GM12878 (cell line): ENCODE results near the gene AMPD2. TPM values are rescaled to one million over a fixed set of nuclear protein-coding genes. Genes with fewer than 3 reads are reported as not detected.

Experiments
- ATAC-seq: fragments of 200-7000 bp; cut with Tn5 transposase; 3 replicates; pipeline ENCODE4 v1.9.1; 2020; ENCODE audit warnings: mild to moderate bottlenecking, moderate library complexity
- BruUV-seq: library from RNA; stranded (reverse); fragments of 400-500 nt; replicated peaks from 2 replicates; lab custom pipeline; 2021; lab: Mats Ljungman, UMichigan
- CTCF ChIA-PET: fragments of 300-600 bp; sonication (Branson Sonifier 250); formaldehyde crosslinking; extraction: SDS; loops from one replicate; lab custom pipeline; 2021; ENCODE audit warnings: inconsistent platforms; lab: Yijun Ruan, JAX
- POLR2A ChIA-PET: fragments of 350-600 bp; formaldehyde crosslinking; extraction: SDS; loops from one replicate; lab custom pipeline; 2021; ENCODE audit warnings: inconsistent platforms; lab: Charles Lee
- RAD21 ChIA-PET: fragments of 300-600 bp; sonication (Branson Sonifier 250); formaldehyde crosslinking; loops from one replicate; lab custom pipeline; 2023; ENCODE audit warnings: antibody characterized with exemption; ENCODE audit not compliant: unreplicated experiment; lab: Charles Lee
- SMC1A ChIA-PET: fragments of 300-600 bp; sonication (Branson Sonifier 250); formaldehyde crosslinking; loops from one replicate; lab custom pipeline; 2023; ENCODE audit not compliant: unreplicated experiment, uncharacterized antibody; lab: Charles Lee
- DNase-seq: peaks from one replicate; pipeline ENCODE4 v3.0.0-alpha.2; 2011; ENCODE audit warnings: low read depth, low spot score
- FAIRE-seq: peaks from 3 replicates; lab custom pipeline; 2011; peaks lifted over from hg19 to GRCh38; lab: Jason Lieb, UNC
- H2AFZ ChIP-seq: 2 replicates; pipeline ENCODE4 v1.6.0; 2011; ENCODE audit warnings: low read depth, low read length, control low read depth; ENCODE audit not compliant: control insufficient read depth
- H3K27ac ChIP-seq: 2 replicates; pipeline ENCODE4 v1.5.1; 2011; ENCODE audit warnings: control low read depth; ENCODE audit not compliant: control insufficient read depth, insufficient read depth
- H3K27me3 ChIP-seq, 2 experiments: replicated peaks in 1 of 2; 2 replicates each; pipeline versions ENCODE4 v1.6.0 to v1.6.1; 2011; ENCODE audit warnings: low read length in 1 of 2; ENCODE audit not compliant: control insufficient read depth in 2 of 2, insufficient read depth in 2 of 2
- H3K36me3 ChIP-seq, 2 experiments: 2 replicates each; pipeline ENCODE4 v1.5.1; 2011; ENCODE audit warnings: low read length in 1 of 2; ENCODE audit not compliant: control insufficient read depth in 2 of 2, insufficient read depth in 2 of 2
- H3K4me1 ChIP-seq: 2 replicates; pipeline ENCODE4 v1.6.1; 2011; ENCODE audit warnings: mild to moderate bottlenecking, low read length, moderate library complexity, mixed read lengths; ENCODE audit not compliant: control insufficient read depth, insufficient read depth
- H3K4me2 ChIP-seq: 2 replicates; pipeline ENCODE4 v1.6.0; 2011; ENCODE audit warnings: control low read depth; ENCODE audit not compliant: control insufficient read depth, insufficient read depth
- H3K4me3 ChIP-seq: fragments of 200-600 bp; sonication (generic); 2 replicates; pipeline ENCODE4 v1.5.1; 2016
- H3K79me2 ChIP-seq: 2 replicates; pipeline ENCODE4 v1.6.0; 2011; ENCODE audit warnings: low read length; ENCODE audit not compliant: control insufficient read depth, insufficient read depth
- H3K9ac ChIP-seq: 2 replicates; pipeline ENCODE4 v1.8.0; 2011; ENCODE audit warnings: low read length, control low read depth, mixed read lengths; ENCODE audit not compliant: control insufficient read depth, insufficient read depth
- H3K9me3 ChIP-seq: replicated peaks from 3 replicates; pipeline ENCODE4 v1.5.1; 2011; ENCODE audit warnings: mild to moderate bottlenecking, low read length; ENCODE audit not compliant: control insufficient read depth, insufficient read depth
- H4K20me1 ChIP-seq: 2 replicates; pipeline ENCODE4 v1.6.0; 2011; ENCODE audit not compliant: control insufficient read depth, insufficient read depth
- CBX3 ChIP-seq: fragments of 200-600 bp; sonication (generic); IDR thresholded peaks from 2 replicates; pipeline ENCODE4 v1.6.1; 2016; ENCODE audit warnings: low read depth, borderline replicate concordance
- CEBPB ChIP-seq, 2 experiments: fragments of 150-350 bp in 1 of 2; IDR thresholded peaks; 2 replicates each; pipeline ENCODE4 v1.6.1; 2012 to 2014; ENCODE audit warnings: low read depth in 2 of 2, low read length in 2 of 2, borderline replicate concordance in 1 of 2, inconsistent platforms in 1 of 2
- ESRRA ChIP-seq: IDR thresholded peaks from 2 replicates; pipeline ENCODE4 v1.6.1; 2012; ENCODE audit warnings: mild to moderate bottlenecking, low read length, improper control_type of control experiment
- ETV6 ChIP-seq, 2 experiments: fragments of 450-650 bp in 1 of 2; IDR thresholded peaks in 1 of 2; conservative IDR thresholded peaks in 1 of 2; 2 replicates each; pipeline ENCODE4 v1.6.1; 2014; ENCODE audit warnings: antibody characterized with exemption in 1 of 2, borderline replicate concordance in 1 of 2, low read depth in 1 of 2, mild to moderate bottlenecking in 1 of 2, moderate library complexity in 1 of 2
- FOXK2 ChIP-seq: fragments of 450-650 bp; IDR thresholded peaks from 2 replicates; pipeline ENCODE4 v1.6.1; 2017; ENCODE audit warnings: mild to moderate bottlenecking, moderate library complexity
- MYB ChIP-seq: fragments of 150-350 bp; IDR thresholded peaks from 2 replicates; pipeline ENCODE4 v1.6.1; 2014; ENCODE audit warnings: mild to moderate bottlenecking, low read depth, low read length, borderline replicate concordance
- POLR2A ChIP-seq: IDR thresholded peaks from 2 replicates; pipeline ENCODE4 v1.6.1; 2011; ENCODE audit warnings: low read depth, mild to moderate bottlenecking, low read length
- POU2F2 ChIP-seq: IDR thresholded peaks from 3 replicates; pipeline ENCODE4 v1.6.1; 2011; ENCODE audit warnings: low read depth, mild to moderate bottlenecking, low read length, borderline replicate concordance
- PRDM15 ChIP-seq: fragments of 450-650 bp; formaldehyde crosslinking; IDR thresholded peaks from 2 replicates; pipeline ENCODE4 v1.4.0; 2020; ENCODE audit warnings: mild to moderate bottlenecking, moderate library complexity
- STAT1 ChIP-seq: fragments of 450-650 bp; conservative IDR thresholded peaks from 2 replicates; pipeline ENCODE4 v1.6.1; 2014; ENCODE audit warnings: antibody characterized with exemption, mild to moderate bottlenecking
- ZNF687 ChIP-seq: fragments of 450-650 bp; IDR thresholded peaks from 2 replicates; pipeline ENCODE4 v1.6.1; 2017; ENCODE audit warnings: mild to moderate bottlenecking, moderate library complexity
- WGBS: methylation state at CpG from one replicate; pipeline ENCODE4 v1.1.6; 2016; ENCODE audit warnings: low lambda C conversion rate; ENCODE audit not compliant: insufficient replicate concordance, insufficient coverage; ENCODE audit errors: missing lambda C conversion rate; 5-methylcytosine and 5-hydroxymethylcytosine counted together
- in situ Hi-C: fragments of 300-500 bp; cut with MboI; formaldehyde crosslinking; loops from 9 replicates; pipeline ENCODE4 v1.14.3; 2018; ENCODE audit warnings: mixed read lengths
- intact Hi-C: fragments of 100-400 bp; cut with micrococcal nuclease; formaldehyde crosslinking; loops from one replicate; pipeline ENCODE4 v1.14.2; 2022; ENCODE audit not compliant: unreplicated experiment
- polyA plus RNA-seq, 11 experiments: library from polyadenylated mRNA; depleted of rRNA in 4 of 11; unstranded in 6 of 11; stranded (reverse) in 5 of 11; fragments of >200 nt; fragmentation: Nextera tagmentation in 4 of 11; fragmentation: Illumina TruSeq in 1 of 11; extraction: Ambion mirVana in 4 of 11; extraction: Trizol in 1 of 11; gene quantifications; 1 replicate in 1 of 11; 2 replicates in 10 of 11; pipeline versions ENCODE4 v1.2.1 to v1.2.3, GENCODE V29; 2011 to 2016; ENCODE audit warnings: inconsistent platforms in 2 of 11, missing spikeins in 2 of 11, low read depth in 1 of 11
- total RNA-seq, 4 experiments: library from RNA; depleted of rRNA in 3 of 4; stranded (reverse); fragments of >200 nt in 3 of 4; fragmentation: Illumina TruSeq in 1 of 4; extraction: Trizol in 1 of 4; gene quantifications; 2 replicates each; pipeline versions ENCODE4 v1.2.1 to v1.2.3, GENCODE V29; 2013 to 2021

The AMPD2 gene
- total and polyA plus RNA-seq, 10 of the 15 experiments (the other 5 are each of a cell fraction or from before 2014, with no cell fraction given), result 2.0 to 75.9 (median 31.3) TPM

- no peak for TF ChIP-seq ZNF687
- no peak for TF ChIP-seq ETV6 (conservative IDR thresholded peaks at IDR 0.05 in 1 of 2, IDR thresholded peaks at IDR 0.05 in 1 of 2; ENCODE audit: borderline replicate concordance in 1 of 2, low read depth in 1 of 2)
- no peak for TF ChIP-seq CEBPB (IDR thresholded peaks at IDR 0.05; ENCODE audit: borderline replicate concordance in 1 of 2, low read depth in 2 of 2, low read length in 2 of 2)
- TF ChIP-seq POLR2A, result no peak
- no peak for TF ChIP-seq POU2F2
- no peak for TF ChIP-seq MYB
- TF ChIP-seq PRDM15 (CRISPR knock-in tag), result no peak
- no peak for TF ChIP-seq CBX3
- TF ChIP-seq STAT1, result no peak
- TF ChIP-seq FOXK2, result no peak
- no peak for TF ChIP-seq ESRRA
- intact Hi-C loops, result loop anchor here (5.0 kb wide), 1 partner anchor 130 kb away; the partner anchor contains the start of gene CYB561D1
- Histone ChIP-seq H3K79me2 (peaks cover 51% of the 10 kb centered on the region), H3K4me3 (peak overlapping the region; percentile 85; the same call in 1 of the 2 replicates), H3K9ac (peak overlapping the region; percentile 1; the same call in 1 of the 2 replicates), H4K20me1 (no peaks in the 10 kb centered on the region), H3K27ac (no peak overlapping the region), H2AFZ (no peak overlapping the region), H3K36me3 (no peaks in the 10 kb centered on the region; a peak in 2 of 4 replicates), H3K27me3 (no peaks in the 10 kb centered on the region), H3K9me3 (no peaks in the 10 kb centered on the region), H3K4me1 (peaks cover 38% of the 10 kb centered on the region), H3K4me2 (peak overlapping the region; percentile 26)
- ChIA-PET RAD21 (interaction anchor here (1.2 to 2.1 kb wide), 2 partner anchors 13 to 76 kb away, joined by 3 to 10 read pairs; no protein-coding TSS in a partner anchor), CTCF (interaction anchor here (1.2 to 3.3 kb wide), 3 partner anchors 8 to 76 kb away, joined by 4 to 22 read pairs (median 6); no protein-coding TSS in a partner anchor), SMC1A (interaction anchor here (0.6 kb wide), 1 partner anchor 70 kb away, joined by 3 read pairs; no protein-coding TSS in a partner anchor), POLR2A (no interaction called here)
- FAIRE-seq, result no peak
- no peak for DNase-seq
- ATAC-seq, result no peak
- no TSS peak for BruUV-seq
- WGBS, result 84% methylated on average over 11 of the region's 11 CpGs
- in situ Hi-C loops, result loop anchor here (5.0 kb wide), 2 partner anchors 75 to 135 kb away; partner anchors contain the start of gene GNAI3
Observed at GRCh38 chr1:109622137-109622892, 2.7 kb downstream of the AMPD2 start.
